HEK293 (cell line): ENCODE results near the gene CABCOCO1.
"Not testable (repeated sequence)": the region's sequence is repeated elsewhere in the genome, so short reads cannot be mapped to it uniquely, and the experiment has no call there.

Experiments
- MYNN ChIP-seq: fragments of 450-650 bp; formaldehyde crosslinking; IDR thresholded peaks from 2 replicates; pipeline ENCODE4 v1.5.1; 2016; ENCODE audit warnings: missing biosample characterization, missing genetic modification characterization, borderline replicate concordance
- PRDM1 ChIP-seq: fragments of 450-650 bp; formaldehyde crosslinking; IDR thresholded peaks from 2 replicates; pipeline ENCODE4; 2016; ENCODE audit warnings: missing biosample characterization, missing genetic modification characterization
- ZBTB7A ChIP-seq: fragments of 450-650 bp; formaldehyde crosslinking; IDR thresholded peaks from 2 replicates; pipeline ENCODE4 v1.5.1; 2016; ENCODE audit warnings: low read depth, missing biosample characterization, missing genetic modification characterization
- ZNF138 ChIP-seq: fragments of 450-650 bp; formaldehyde crosslinking; IDR thresholded peaks from 2 replicates; pipeline ENCODE4 v1.5.1; 2016; ENCODE audit warnings: missing biosample characterization, missing genetic modification characterization, borderline replicate concordance
- TF ChIP-seq, protein P1 (sequence below): fragments of 450-650 bp; formaldehyde crosslinking; IDR thresholded peaks from 2 replicates; pipeline ENCODE4 v1.5.1; 2016; ENCODE audit warnings: missing biosample characterization, missing genetic modification characterization, low read depth
- TF ChIP-seq, protein P2 (sequence below): fragments of 450-650 bp; formaldehyde crosslinking; IDR thresholded peaks from 2 replicates; pipeline ENCODE4 v1.5.1; 2017; ENCODE audit warnings: missing biosample characterization, missing genetic modification characterization
- TF ChIP-seq, protein P3 (sequence below): IDR thresholded peaks from 2 replicates; pipeline ENCODE4 v1.6.1; 2011; ENCODE audit warnings: mild to moderate bottlenecking, low read depth, low read length, borderline replicate concordance
- TF ChIP-seq, protein P4 (sequence below): fragments of 450-650 bp; formaldehyde crosslinking; IDR thresholded peaks from 2 replicates; pipeline ENCODE4 v1.5.1; 2016; ENCODE audit warnings: missing biosample characterization, missing genetic modification characterization
- TF ChIP-seq, protein P5 (sequence below): fragments of 450-650 bp; formaldehyde crosslinking; IDR thresholded peaks from 2 replicates; pipeline ENCODE4 v1.5.1; 2016; ENCODE audit warnings: missing biosample characterization, missing genetic modification characterization
- TF ChIP-seq, protein P6 (sequence below): fragments of 450-650 bp; formaldehyde crosslinking; IDR thresholded peaks from 2 replicates; pipeline ENCODE4 v1.5.1; 2016; ENCODE audit warnings: missing biosample characterization, missing genetic modification characterization

DNA sequence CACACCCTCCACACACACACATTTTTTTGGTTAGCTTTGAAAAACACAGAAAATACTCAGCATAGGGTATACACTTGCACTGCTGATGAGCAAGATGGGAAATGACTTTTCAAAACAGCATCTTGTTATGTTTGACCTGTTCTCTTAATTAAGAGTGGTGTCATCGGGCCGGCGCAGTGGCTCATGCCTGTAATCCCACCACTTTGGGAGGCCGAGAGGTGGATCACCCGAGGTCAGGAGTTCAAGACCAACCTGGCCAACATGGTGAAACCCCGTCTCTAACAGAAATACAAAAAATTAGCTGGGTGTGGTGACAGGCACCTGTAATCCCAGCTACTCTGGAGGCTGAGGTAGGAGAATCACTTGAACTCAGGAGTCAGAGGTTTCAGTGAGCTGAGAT, 56.7 kb downstream of the CABCOCO1 start:
- TF ChIP-seq, protein P1, sequence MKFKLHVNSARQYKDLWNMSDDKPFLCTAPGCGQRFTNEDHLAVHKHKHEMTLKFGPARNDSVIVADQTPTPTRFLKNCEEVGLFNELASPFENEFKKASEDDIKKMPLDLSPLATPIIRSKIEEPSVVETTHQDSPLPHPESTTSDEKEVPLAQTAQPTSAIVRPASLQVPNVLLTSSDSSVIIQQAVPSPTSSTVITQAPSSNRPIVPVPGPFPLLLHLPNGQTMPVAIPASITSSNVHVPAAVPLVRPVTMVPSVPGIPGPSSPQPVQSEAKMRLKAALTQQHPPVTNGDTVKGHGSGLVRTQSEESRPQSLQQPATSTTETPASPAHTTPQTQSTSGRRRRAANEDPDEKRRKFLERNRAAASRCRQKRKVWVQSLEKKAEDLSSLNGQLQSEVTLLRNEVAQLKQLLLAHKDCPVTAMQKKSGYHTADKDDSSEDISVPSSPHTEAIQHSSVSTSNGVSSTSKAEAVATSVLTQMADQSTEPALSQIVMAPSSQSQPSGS (tag by site-specific recombination): not testable (repeated sequence)
- TF ChIP-seq, protein P2, sequence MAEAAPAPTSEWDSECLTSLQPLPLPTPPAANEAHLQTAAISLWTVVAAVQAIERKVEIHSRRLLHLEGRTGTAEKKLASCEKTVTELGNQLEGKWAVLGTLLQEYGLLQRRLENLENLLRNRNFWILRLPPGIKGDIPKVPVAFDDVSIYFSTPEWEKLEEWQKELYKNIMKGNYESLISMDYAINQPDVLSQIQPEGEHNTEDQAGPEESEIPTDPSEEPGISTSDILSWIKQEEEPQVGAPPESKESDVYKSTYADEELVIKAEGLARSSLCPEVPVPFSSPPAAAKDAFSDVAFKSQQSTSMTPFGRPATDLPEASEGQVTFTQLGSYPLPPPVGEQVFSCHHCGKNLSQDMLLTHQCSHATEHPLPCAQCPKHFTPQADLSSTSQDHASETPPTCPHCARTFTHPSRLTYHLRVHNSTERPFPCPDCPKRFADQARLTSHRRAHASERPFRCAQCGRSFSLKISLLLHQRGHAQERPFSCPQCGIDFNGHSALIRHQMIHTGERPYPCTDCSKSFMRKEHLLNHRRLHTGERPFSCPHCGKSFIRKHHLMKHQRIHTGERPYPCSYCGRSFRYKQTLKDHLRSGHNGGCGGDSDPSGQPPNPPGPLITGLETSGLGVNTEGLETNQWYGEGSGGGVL (tag by site-specific recombination): not testable (repeated sequence)
- TF ChIP-seq, protein P3, sequence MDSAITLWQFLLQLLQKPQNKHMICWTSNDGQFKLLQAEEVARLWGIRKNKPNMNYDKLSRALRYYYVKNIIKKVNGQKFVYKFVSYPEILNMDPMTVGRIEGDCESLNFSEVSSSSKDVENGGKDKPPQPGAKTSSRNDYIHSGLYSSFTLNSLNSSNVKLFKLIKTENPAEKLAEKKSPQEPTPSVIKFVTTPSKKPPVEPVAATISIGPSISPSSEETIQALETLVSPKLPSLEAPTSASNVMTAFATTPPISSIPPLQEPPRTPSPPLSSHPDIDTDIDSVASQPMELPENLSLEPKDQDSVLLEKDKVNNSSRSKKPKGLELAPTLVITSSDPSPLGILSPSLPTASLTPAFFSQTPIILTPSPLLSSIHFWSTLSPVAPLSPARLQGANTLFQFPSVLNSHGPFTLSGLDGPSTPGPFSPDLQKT: not testable (repeated sequence)
- TF ChIP-seq, protein P4, sequence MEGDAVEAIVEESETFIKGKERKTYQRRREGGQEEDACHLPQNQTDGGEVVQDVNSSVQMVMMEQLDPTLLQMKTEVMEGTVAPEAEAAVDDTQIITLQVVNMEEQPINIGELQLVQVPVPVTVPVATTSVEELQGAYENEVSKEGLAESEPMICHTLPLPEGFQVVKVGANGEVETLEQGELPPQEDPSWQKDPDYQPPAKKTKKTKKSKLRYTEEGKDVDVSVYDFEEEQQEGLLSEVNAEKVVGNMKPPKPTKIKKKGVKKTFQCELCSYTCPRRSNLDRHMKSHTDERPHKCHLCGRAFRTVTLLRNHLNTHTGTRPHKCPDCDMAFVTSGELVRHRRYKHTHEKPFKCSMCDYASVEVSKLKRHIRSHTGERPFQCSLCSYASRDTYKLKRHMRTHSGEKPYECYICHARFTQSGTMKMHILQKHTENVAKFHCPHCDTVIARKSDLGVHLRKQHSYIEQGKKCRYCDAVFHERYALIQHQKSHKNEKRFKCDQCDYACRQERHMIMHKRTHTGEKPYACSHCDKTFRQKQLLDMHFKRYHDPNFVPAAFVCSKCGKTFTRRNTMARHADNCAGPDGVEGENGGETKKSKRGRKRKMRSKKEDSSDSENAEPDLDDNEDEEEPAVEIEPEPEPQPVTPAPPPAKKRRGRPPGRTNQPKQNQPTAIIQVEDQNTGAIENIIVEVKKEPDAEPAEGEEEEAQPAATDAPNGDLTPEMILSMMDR (tag by site-specific recombination): not testable (repeated sequence)
- TF ChIP-seq, protein P5, sequence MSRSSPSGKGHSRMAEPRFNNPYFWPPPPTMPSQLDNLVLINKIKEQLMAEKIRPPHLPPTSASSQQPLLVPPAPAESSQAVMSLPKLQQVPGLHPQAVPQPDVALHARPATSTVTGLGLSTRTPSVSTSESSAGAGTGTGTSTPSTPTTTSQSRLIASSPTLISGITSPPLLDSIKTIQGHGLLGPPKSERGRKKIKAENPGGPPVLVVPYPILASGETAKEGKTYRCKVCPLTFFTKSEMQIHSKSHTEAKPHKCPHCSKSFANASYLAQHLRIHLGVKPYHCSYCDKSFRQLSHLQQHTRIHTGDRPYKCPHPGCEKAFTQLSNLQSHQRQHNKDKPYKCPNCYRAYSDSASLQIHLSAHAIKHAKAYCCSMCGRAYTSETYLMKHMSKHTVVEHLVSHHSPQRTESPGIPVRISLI: not testable (repeated sequence)
- not testable (repeated sequence) for TF ChIP-seq ZBTB7A; PRDM1 (tag by site-specific recombination); ZNF138 (tag by site-specific recombination); MYNN
- TF ChIP-seq, protein P6, sequence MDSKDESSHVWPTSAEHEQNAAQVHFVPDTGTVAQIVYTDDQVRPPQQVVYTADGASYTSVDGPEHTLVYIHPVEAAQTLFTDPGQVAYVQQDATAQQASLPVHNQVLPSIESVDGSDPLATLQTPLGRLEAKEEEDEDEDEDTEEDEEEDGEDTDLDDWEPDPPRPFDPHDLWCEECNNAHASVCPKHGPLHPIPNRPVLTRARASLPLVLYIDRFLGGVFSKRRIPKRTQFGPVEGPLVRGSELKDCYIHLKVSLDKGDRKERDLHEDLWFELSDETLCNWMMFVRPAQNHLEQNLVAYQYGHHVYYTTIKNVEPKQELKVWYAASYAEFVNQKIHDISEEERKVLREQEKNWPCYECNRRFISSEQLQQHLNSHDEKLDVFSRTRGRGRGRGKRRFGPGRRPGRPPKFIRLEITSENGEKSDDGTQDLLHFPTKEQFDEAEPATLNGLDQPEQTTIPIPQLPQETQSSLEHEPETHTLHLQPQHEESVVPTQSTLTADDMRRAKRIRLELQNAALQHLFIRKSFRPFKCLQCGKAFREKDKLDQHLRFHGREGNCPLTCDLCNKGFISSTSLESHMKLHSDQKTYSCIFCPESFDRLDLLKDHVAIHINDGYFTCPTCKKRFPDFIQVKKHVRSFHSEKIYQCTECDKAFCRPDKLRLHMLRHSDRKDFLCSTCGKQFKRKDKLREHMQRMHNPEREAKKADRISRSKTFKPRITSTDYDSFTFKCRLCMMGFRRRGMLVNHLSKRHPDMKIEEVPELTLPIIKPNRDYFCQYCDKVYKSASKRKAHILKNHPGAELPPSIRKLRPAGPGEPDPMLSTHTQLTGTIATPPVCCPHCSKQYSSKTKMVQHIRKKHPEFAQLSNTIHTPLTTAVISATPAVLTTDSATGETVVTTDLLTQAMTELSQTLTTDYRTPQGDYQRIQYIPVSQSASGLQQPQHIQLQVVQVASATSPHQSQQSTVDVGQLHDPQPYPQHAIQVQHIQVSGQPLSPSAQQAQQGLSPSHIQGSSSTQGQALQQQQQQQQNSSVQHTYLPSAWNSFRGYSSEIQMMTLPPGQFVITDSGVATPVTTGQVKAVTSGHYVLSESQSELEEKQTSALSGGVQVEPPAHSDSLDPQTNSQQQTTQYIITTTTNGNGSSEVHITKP (tag by site-specific recombination): not testable (repeated sequence)
